OCI-LY7 (cell line): ENCODE results near the gene COL24A1. TPM values are rescaled to one million over a fixed set of nuclear protein-coding genes. Genes with fewer than 3 reads are reported as not detected.
A peak's percentile ranks its signal among the peaks of the same experiment; 100 is the strongest.
"Not testable (repeated sequence)": the region's sequence is repeated elsewhere in the genome, so short reads cannot be mapped to it uniquely, and the experiment has no call there.

Experiments
- BruUV-seq: library from RNA; stranded (reverse); fragments of 400-500 nt; replicated peaks from 2 replicates; lab custom pipeline; 2021; lab: Mats Ljungman, UMichigan
- CTCF ChIA-PET: fragments of 300-600 bp; sonication (Branson Sonifier 250); formaldehyde crosslinking; loops from one replicate; lab custom pipeline; 2022; ENCODE audit warnings: antibody characterized with exemption; ENCODE audit not compliant: unreplicated experiment; lab: Charles Lee
- POLR2A ChIA-PET: fragments of 300-600 bp; sonication (Branson Sonifier 250); formaldehyde crosslinking; loops from one replicate; lab custom pipeline; 2022; ENCODE audit warnings: antibody characterized with exemption; lab: Charles Lee
- DNase-seq: peaks from one replicate; pipeline ENCODE4 v3.0.0-alpha.2; 2015; ENCODE audit warnings: low spot score
- H2AFZ ChIP-seq: fragments of 200-600 bp; sonication (generic), shearing (Covaris generic); 2 replicates; pipeline ENCODE4 v1.6.1; 2014; ENCODE audit warnings: mild to moderate bottlenecking, antibody characterized with exemption, low read length, moderate library complexity
- H3K27ac ChIP-seq: fragments of 200-600 bp; sonication (generic); 2 replicates; pipeline ENCODE4 v1.5.1; 2014; ENCODE audit warnings: mixed run types, low read depth, mild to moderate bottlenecking, moderate library complexity, low read length, inconsistent platforms; ENCODE audit not compliant: poor library complexity, severe bottlenecking
- H3K36me3 ChIP-seq: fragments of 200-600 bp; sonication (generic); 2 replicates; pipeline ENCODE4 v1.6.1; 2014; ENCODE audit warnings: mild to moderate bottlenecking, antibody characterized with exemption, low read length, moderate library complexity, mixed read lengths; ENCODE audit not compliant: insufficient read depth
- H3K4me1 ChIP-seq: fragments of 200-600 bp; sonication (generic); 2 replicates; pipeline ENCODE4 v1.5.1; 2014; ENCODE audit warnings: mild to moderate bottlenecking, low read length; ENCODE audit not compliant: insufficient read depth, poor library complexity, severe bottlenecking
- H3K4me2 ChIP-seq: fragments of 200-600 bp; sonication (generic); 2 replicates; pipeline ENCODE4 v1.6.1; 2014; ENCODE audit warnings: mild to moderate bottlenecking, low read length
- H3K4me3 ChIP-seq: fragments of 200-600 bp; sonication (generic); 2 replicates; pipeline ENCODE4 v1.5.1; 2014; ENCODE audit warnings: mild to moderate bottlenecking, low read depth, low read length; ENCODE audit not compliant: poor library complexity, severe bottlenecking
- H3K79me2 ChIP-seq: fragments of 200-600 bp; sonication (generic); 2 replicates; pipeline ENCODE4 v1.6.1; 2016; ENCODE audit warnings: low read depth, mild to moderate bottlenecking, low read length, moderate library complexity, mixed read lengths; ENCODE audit not compliant: insufficient read depth
- H3K9me2 ChIP-seq: fragments of 200-600 bp; sonication (generic); 2 replicates; pipeline ENCODE4 v1.6.1; 2016; ENCODE audit warnings: mild to moderate bottlenecking, low read length, mixed read lengths; ENCODE audit not compliant: insufficient read depth
- H3K9me3 ChIP-seq: fragments of 200-600 bp; sonication (generic); 2 replicates; pipeline ENCODE4 v1.6.1; 2014; ENCODE audit warnings: mild to moderate bottlenecking, mixed run types, low read length, mixed read lengths
- H4K20me1 ChIP-seq: fragments of 200-600 bp; sonication (generic); 2 replicates; pipeline ENCODE4 v1.6.1; 2014; ENCODE audit warnings: mild to moderate bottlenecking, antibody characterized with exemption, low read length, moderate library complexity, mixed read lengths; ENCODE audit not compliant: insufficient read depth
- CTCF ChIP-seq: fragments of 200-600 bp; sonication (generic); conservative IDR thresholded peaks from 2 replicates; pipeline ENCODE4 v1.5.1; 2014; ENCODE audit warnings: mild to moderate bottlenecking, antibody characterized with exemption, low read length, moderate library complexity, mixed read lengths
- EZH2phosphoT487 ChIP-seq: fragments of 200-600 bp; sonication (generic); IDR thresholded peaks from 2 replicates; pipeline ENCODE4 v1.6.1; 2018; ENCODE audit warnings: low read depth, borderline replicate concordance, mild to moderate bottlenecking, mixed run types, antibody characterized with exemption, low read length, moderate library complexity, mixed read lengths
- intact Hi-C: fragments of 100-400 bp; cut with micrococcal nuclease; formaldehyde crosslinking; loops from one replicate; pipeline ENCODE4 v1.10.0; 2022; ENCODE audit not compliant: unreplicated experiment
- total RNA-seq, 2 experiments: library from RNA; depleted of rRNA in 1 of 2; stranded (reverse); fragments of >200 nt in 1 of 2; shearing (Covaris generic) in 1 of 2; gene quantifications; 2 replicates each; pipeline ENCODE4 v1.2.3, GENCODE V29; 2014 to 2022

The COL24A1 gene
- total RNA-seq, 2 experiments from 2014 or later = 0.06 to 0.23 TPM

- BruUV-seq = no TSS peak
- no peaks in the 10 kb centered on the region for H4K20me1 ChIP-seq
- no peaks in the 10 kb centered on the region for H3K36me3 ChIP-seq
- H2AFZ ChIP-seq = no peak overlapping the region
- H3K9me3 ChIP-seq = no peaks in the 10 kb centered on the region
- no peak overlapping the region for H3K4me2 ChIP-seq
- ChIA-PET CTCF (no interaction called here), POLR2A (no interaction called here)
- H3K4me1 ChIP-seq = no peaks in the 10 kb centered on the region
- no peaks in the 10 kb centered on the region for H3K9me2 ChIP-seq
- no peak for TF ChIP-seq CTCF
- TF ChIP-seq EZH2phosphoT487 = no peak
- H3K4me3 ChIP-seq = no peak overlapping the region
- no peaks in the 10 kb centered on the region for H3K79me2 ChIP-seq
- intact Hi-C loops = no loop called here
- no peak overlapping the region for H3K27ac ChIP-seq
- no peak for DNase-seq
Observed at GRCh38 chr1:86084998-86085397, 71.6 kb downstream of the COL24A1 start.

- no peaks in the 10 kb centered on the region for H3K4me1 ChIP-seq
- TF ChIP-seq CTCF = peak; percentile 55
- no peak for TF ChIP-seq EZH2phosphoT487
- no peak overlapping the region for H3K4me3 ChIP-seq
- H4K20me1 ChIP-seq = no peaks in the 10 kb centered on the region
- no peaks in the 10 kb centered on the region for H3K36me3 ChIP-seq
- ChIA-PET CTCF (no interaction called here), POLR2A (no interaction called here)
- DNase-seq = no peak
- H3K27ac ChIP-seq = no peak overlapping the region
- no peaks in the 10 kb centered on the region for H3K79me2 ChIP-seq
- no peaks in the 10 kb centered on the region for H3K9me2 ChIP-seq
- H2AFZ ChIP-seq = no peak overlapping the region
- BruUV-seq = no TSS peak
- intact Hi-C loops = no loop called here
- no peak overlapping the region for H3K4me2 ChIP-seq
- H3K9me3 ChIP-seq = no peaks in the 10 kb centered on the region
Observed at GRCh38 chr1:86082183-86082582, 74.4 kb downstream of the COL24A1 start.

GRCh38 chr1:86072474-86072873, 84.1 kb downstream of the COL24A1 start:
- H3K9me3 ChIP-seq, H3K4me1 ChIP-seq, CTCF ChIA-PET, H3K4me3 ChIP-seq, H3K27ac ChIP-seq, DNase-seq, H4K20me1 ChIP-seq, BruUV-seq, H3K36me3 ChIP-seq, H3K79me2 ChIP-seq, intact Hi-C loops, H3K4me2 ChIP-seq, H3K9me2 ChIP-seq, H2AFZ ChIP-seq, POLR2A ChIA-PET: not testable (repeated sequence)

GRCh38 chr1:86071870-86072269, 84.7 kb downstream of the COL24A1 start:
- H3K4me2 ChIP-seq, H2AFZ ChIP-seq, H3K36me3 ChIP-seq, H3K9me3 ChIP-seq, intact Hi-C loops, POLR2A ChIA-PET, H3K4me1 ChIP-seq, DNase-seq, H3K4me3 ChIP-seq, CTCF ChIA-PET, H3K9me2 ChIP-seq, BruUV-seq, H4K20me1 ChIP-seq, H3K27ac ChIP-seq, H3K79me2 ChIP-seq: not testable (repeated sequence)
